Measurements from ENCODE around the gene CCNQ.

GRCh38 chrX:153593811-153594500 lies 5.0 kb downstream of the CCNQ start:
- TF ChIP-seq, protein P1, sequence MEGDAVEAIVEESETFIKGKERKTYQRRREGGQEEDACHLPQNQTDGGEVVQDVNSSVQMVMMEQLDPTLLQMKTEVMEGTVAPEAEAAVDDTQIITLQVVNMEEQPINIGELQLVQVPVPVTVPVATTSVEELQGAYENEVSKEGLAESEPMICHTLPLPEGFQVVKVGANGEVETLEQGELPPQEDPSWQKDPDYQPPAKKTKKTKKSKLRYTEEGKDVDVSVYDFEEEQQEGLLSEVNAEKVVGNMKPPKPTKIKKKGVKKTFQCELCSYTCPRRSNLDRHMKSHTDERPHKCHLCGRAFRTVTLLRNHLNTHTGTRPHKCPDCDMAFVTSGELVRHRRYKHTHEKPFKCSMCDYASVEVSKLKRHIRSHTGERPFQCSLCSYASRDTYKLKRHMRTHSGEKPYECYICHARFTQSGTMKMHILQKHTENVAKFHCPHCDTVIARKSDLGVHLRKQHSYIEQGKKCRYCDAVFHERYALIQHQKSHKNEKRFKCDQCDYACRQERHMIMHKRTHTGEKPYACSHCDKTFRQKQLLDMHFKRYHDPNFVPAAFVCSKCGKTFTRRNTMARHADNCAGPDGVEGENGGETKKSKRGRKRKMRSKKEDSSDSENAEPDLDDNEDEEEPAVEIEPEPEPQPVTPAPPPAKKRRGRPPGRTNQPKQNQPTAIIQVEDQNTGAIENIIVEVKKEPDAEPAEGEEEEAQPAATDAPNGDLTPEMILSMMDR (IDR thresholded peaks at IDR 0.05) = no peak
- TF ChIP-seq POLR2A (IDR thresholded peaks at IDR 0.05) = no peak
- no peak for TF ChIP-seq POLR2AphosphoS5 (IDR thresholded peaks at IDR 0.05)
- no peak for TF ChIP-seq EP300 (IDR thresholded peaks at IDR 0.05)

Data from gastroesophageal sphincter (tissue), 3 donors.